Upper lobe of right lung (tissue), 1 donor: ENCODE measurements around the gene PLCB3. TPM values are rescaled to one million over a fixed set of nuclear protein-coding genes. Genes with fewer than 3 reads are reported as not detected.

Source experiments
- ATAC-seq: fragments of 200-7000 bp; cut with Tn5 transposase; one replicate; pipeline ENCODE4 v1.9.1; 2020; ENCODE audit warnings: mild to moderate bottlenecking, moderate library complexity
- DNase-seq: peaks from one replicate; pipeline ENCODE4 v3.0.0-alpha.2; 2020
- H3K27ac ChIP-seq: fragments of 200-600 bp; one replicate; pipeline ENCODE4 v1.8.0; 2022
- H3K27me3 ChIP-seq: fragments of 200-600 bp; one replicate; pipeline ENCODE4 v1.8.0; 2022; ENCODE audit warnings: mild to moderate bottlenecking
- H3K36me3 ChIP-seq: fragments of 200-600 bp; one replicate; pipeline ENCODE4 v1.8.0; 2022
- H3K4me1 ChIP-seq: fragments of 200-600 bp; one replicate; pipeline ENCODE4 v1.8.0; 2022
- H3K4me3 ChIP-seq: fragments of 200-600 bp; one replicate; pipeline ENCODE4 v1.8.0; 2022; ENCODE audit warnings: mild to moderate bottlenecking
- H3K9me3 ChIP-seq: fragments of 200-600 bp; one replicate; pipeline ENCODE4 v1.8.0; 2022
- CTCF ChIP-seq: fragments of 200-600 bp; IDR thresholded peaks from one replicate; pipeline ENCODE4 v1.8.0; 2022; ENCODE audit warnings: antibody characterized with exemption
- intact Hi-C: fragments of 100-400 bp; cut with DNase I; formaldehyde crosslinking; loops from one replicate; pipeline ENCODE4 v1.11.0; 2022
- total RNA-seq: library from RNA; stranded (reverse); fragmentation: NEBNext Ultra II Directional; extraction: Animal tissue kit (Norgen Biotek cat#: 25700); gene quantifications from one replicate; pipeline ENCODE4 v1.2.1, GENCODE V29; 2021
- donor health status: DM: no; HTN: yes; CAD: no; lungs with severe emphysema.

Gene PLCB3
- total RNA-seq, 1 donor from 2014 or later = 32.4 TPM

GRCh38 chr11:64230985-64231365 is 20.4 kb upstream of the PLCB3 start:
- Histone ChIP-seq H3K4me3 (peak overlapping the region; percentile 82), H3K4me1 (peaks cover 51% of the 10 kb centered on the region), H3K36me3 (no peaks in the 10 kb centered on the region), H3K27me3 (no peaks in the 10 kb centered on the region), H3K27ac (peak overlapping the region; percentile 92), H3K9me3 (no peaks in the 10 kb centered on the region)
- intact Hi-C loops = no loop called here
- TF ChIP-seq CTCF = no peak
- no peak for ATAC-seq
- no peak for DNase-seq

GRCh38 chr11:64231546-64231945 is 19.8 kb upstream of the PLCB3 start:
- Histone ChIP-seq H3K4me3 (peak overlapping the region; percentile 82), H3K27me3 (no peaks in the 10 kb centered on the region), H3K36me3 (no peaks in the 10 kb centered on the region), H3K9me3 (no peaks in the 10 kb centered on the region), H3K4me1 (peaks cover 51% of the 10 kb centered on the region), H3K27ac (no peak overlapping the region)
- DNase-seq (no peak), ATAC-seq (no peak)
- no peak for TF ChIP-seq CTCF
- intact Hi-C loops = no loop called here

GRCh38 chr11:64232182-64232966 is 19.0 kb upstream of the PLCB3 start:
- ATAC-seq (no peak), DNase-seq (peak; percentile 66)
- no peak overlapping the region for H3K4me3 ChIP-seq
- intact Hi-C loops = no loop called here
- peaks cover 45% of the 10 kb centered on the region for H3K4me1 ChIP-seq
- H3K27ac ChIP-seq = no peak overlapping the region
- H3K27me3 ChIP-seq = no peaks in the 10 kb centered on the region
- H3K36me3 ChIP-seq = no peaks in the 10 kb centered on the region
- no peak for TF ChIP-seq CTCF
- no peaks in the 10 kb centered on the region for H3K9me3 ChIP-seq

GRCh38 chr11:64232967-64233315 is 18.4 kb upstream of the PLCB3 start:
- Histone ChIP-seq H3K27ac (no peak overlapping the region), H3K36me3 (peaks cover 2% of the 10 kb centered on the region), H3K4me1 (peaks cover 45% of the 10 kb centered on the region)

DNA sequence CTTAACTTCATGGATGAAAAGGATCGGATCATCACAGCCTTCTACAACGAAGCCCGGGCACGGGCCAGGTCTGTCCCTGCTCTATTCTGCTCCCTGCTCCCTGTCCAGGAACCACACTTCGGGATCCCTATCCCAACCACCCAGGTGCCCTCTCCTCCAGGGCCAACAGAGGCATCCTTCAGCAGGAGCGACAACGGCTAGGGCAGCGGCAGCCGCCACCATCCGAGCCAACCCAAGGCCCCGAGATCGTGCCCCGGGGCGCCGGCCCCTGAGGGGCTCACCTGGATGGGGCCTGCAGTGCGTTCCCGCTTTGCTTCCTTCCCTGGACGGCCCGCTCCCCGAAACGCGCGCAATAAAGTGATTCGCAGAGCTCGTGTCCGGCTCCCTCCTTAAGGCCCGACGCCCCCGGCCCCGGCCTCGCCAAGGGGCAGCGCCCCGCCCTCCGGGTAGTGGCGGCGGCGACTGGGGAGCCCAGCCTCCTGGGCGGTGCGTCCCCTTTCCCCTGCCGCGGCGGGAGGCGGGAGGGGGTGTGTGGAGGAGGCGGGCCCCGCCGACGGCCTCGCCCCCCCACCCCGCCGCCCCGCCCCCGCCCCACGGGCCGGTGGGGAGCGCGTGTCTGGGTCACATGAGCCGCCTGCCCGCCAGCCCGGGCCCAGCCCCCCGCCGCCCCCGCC is 17.3 kb upstream of the PLCB3 start, which contains the start of gene VEGFB:
TSS of gene VEGFB (plus strand) at position 672 of the 674 bp plus-strand sequence. CDS start 250 bp downstream, outside the sequence.
- Histone ChIP-seq H3K27ac (peak within 1 kb of the TSS; percentile 74), H3K9me3 (no peaks in the 10 kb centered on the region), H3K36me3 (peaks cover 14% of the 10 kb centered on the region), H3K27me3 (no peaks in the 10 kb centered on the region), H3K4me1 (peaks cover 50% of the 10 kb centered on the region), H3K4me3 (peak within 1 kb of the TSS; percentile 76)
- intact Hi-C loops = no loop called here
- TF ChIP-seq CTCF = no peak
- DNase-seq = peak; percentile 90
- ATAC-seq = peak; percentile 74

More at GRCh38 chr11:64232967-64233315, 18.4 kb upstream of the PLCB3 start:
- no peak overlapping the region for H3K4me3 ChIP-seq
- no peaks in the 10 kb centered on the region for H3K27me3 ChIP-seq
- no peaks in the 10 kb centered on the region for H3K9me3 ChIP-seq
- ATAC-seq (no peak), DNase-seq (no peak)
- no peak for TF ChIP-seq CTCF
- intact Hi-C loops = no loop called here
